ENCODE data around the gene JUN. TPM values are rescaled to one million over a fixed set of nuclear protein-coding genes. Genes with fewer than 3 reads are reported as not detected.

The JUN gene
- total and polyA plus RNA-seq, 2 donors from 2014 or later: 41.8 to 109 TPM

DNA sequence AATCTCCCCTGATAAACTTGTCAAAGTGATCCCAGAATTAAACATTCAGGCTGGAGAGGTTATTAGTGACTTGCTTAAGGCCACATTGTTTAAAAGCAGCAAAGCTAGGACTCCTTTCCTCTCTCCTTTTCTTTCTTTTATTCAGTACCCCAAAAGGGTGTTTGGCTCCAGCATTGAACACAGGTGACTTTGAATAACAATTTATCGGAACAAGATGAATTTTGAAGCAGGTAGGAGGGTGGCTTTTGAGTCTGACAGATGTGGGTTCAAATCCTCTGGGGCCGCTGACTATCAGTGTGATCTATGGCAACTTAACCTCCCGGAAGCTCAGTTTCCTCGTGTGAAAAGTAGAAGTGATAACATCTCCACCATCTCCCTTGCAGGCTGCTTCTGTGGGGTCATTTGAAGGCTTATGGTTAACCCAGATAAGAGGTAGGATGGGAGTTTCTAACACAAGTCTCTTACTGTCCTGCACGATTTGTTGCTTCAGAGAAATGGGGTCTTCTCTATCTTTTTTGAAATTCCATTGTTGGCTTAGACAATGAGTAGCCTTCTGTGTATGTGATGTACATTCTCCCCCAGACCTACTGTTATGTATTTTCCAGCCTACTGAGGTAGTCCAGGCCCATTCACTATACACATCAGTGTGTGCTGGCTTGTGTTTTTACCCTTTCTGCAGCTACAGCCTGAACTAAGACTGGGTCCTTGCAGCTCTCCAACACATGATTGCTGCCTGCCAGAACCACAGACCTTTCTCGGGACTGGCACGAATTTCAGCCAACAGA, 29.0 kb downstream of the JUN start:
- TF ChIP-seq, protein P1, sequence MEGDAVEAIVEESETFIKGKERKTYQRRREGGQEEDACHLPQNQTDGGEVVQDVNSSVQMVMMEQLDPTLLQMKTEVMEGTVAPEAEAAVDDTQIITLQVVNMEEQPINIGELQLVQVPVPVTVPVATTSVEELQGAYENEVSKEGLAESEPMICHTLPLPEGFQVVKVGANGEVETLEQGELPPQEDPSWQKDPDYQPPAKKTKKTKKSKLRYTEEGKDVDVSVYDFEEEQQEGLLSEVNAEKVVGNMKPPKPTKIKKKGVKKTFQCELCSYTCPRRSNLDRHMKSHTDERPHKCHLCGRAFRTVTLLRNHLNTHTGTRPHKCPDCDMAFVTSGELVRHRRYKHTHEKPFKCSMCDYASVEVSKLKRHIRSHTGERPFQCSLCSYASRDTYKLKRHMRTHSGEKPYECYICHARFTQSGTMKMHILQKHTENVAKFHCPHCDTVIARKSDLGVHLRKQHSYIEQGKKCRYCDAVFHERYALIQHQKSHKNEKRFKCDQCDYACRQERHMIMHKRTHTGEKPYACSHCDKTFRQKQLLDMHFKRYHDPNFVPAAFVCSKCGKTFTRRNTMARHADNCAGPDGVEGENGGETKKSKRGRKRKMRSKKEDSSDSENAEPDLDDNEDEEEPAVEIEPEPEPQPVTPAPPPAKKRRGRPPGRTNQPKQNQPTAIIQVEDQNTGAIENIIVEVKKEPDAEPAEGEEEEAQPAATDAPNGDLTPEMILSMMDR (IDR thresholded peaks at IDR 0.05; ENCODE audit: borderline replicate concordance, extremely low read depth, insufficient read depth): no peak
- H3K36me3 ChIP-seq (ENCODE audit: control insufficient read depth in 2 of 3, insufficient read depth in 3 of 3, low read length in 3 of 3): no peaks in the 10 kb centered on the region
- FAIRE-seq (no peak), DNase-seq (no peak)
- intact Hi-C loops (cut with DNase I): no loop called here
- no peaks in the 10 kb centered on the region for H3K27me3 ChIP-seq (ENCODE audit: control insufficient read depth, insufficient read depth, low read length)
- H3K27ac ChIP-seq (ENCODE audit: low read depth in 2 of 2, low read length in 2 of 2): peak overlapping the region in 1 of 2 donors; percentile 7
- H3K9me3 ChIP-seq (ENCODE audit: control insufficient read depth in 2 of 3, insufficient read depth in 1 of 3, low read length in 3 of 3): no peaks in the 10 kb centered on the region
- H3K4me1 ChIP-seq (ENCODE audit: control insufficient read depth in 2 of 3, insufficient read depth in 2 of 3, low read depth in 1 of 3, low read length in 3 of 3): peaks cover 0 to 2% (median 0%) of the 10 kb centered on the region in 3 donors
- H3K4me3 ChIP-seq (ENCODE audit: low read length in 3 of 3): no peak overlapping the region
- H3K9ac ChIP-seq (ENCODE audit: low read length in 3 of 3): no peak overlapping the region

DNA sequence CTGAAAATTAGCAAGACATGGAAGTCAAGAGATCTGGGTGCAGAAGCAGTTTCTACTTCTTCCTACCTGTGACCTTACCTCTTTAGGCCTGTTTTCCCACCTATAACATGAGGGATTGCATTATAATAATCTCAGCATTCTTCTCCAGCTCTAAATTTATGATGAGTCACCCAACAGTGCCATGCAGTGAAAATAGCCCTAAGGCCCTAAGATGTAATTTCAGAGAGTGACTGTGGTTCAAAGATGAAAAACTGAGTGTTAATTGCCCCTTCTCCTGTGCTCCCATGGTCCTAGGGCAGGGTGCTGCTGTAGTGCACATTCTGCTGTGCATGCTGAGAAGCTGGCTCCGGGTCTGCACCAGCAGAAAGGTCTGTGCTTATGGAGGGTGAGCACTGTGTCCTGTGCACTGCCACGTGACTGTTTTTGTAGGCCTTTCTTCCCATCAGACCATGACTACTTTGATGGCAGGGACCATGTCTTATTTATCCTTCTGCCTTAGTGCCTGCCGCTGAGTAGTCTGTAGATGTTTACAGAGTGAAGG, 29.7 kb downstream of the JUN start:
- no peak overlapping the region for H3K9ac ChIP-seq (ENCODE audit: low read length in 3 of 3)
- H3K27me3 ChIP-seq (ENCODE audit: control insufficient read depth, insufficient read depth, low read length): no peaks in the 10 kb centered on the region
- TF ChIP-seq, protein P1 (IDR thresholded peaks at IDR 0.05; ENCODE audit: borderline replicate concordance, extremely low read depth, insufficient read depth): no peak
- no peak overlapping the region for H3K27ac ChIP-seq (ENCODE audit: low read depth in 2 of 2, low read length in 2 of 2)
- intact Hi-C loops (cut with DNase I): no loop called here
- no peak for FAIRE-seq
- peaks cover 0 to 2% (median 0%) of the 10 kb centered on the region in 3 donors for H3K4me1 ChIP-seq (ENCODE audit: control insufficient read depth in 2 of 3, insufficient read depth in 2 of 3, low read depth in 1 of 3, low read length in 3 of 3)
- no peaks in the 10 kb centered on the region for H3K9me3 ChIP-seq (ENCODE audit: control insufficient read depth in 2 of 3, insufficient read depth in 1 of 3, low read length in 3 of 3)
- no peak for DNase-seq
- no peaks in the 10 kb centered on the region for H3K36me3 ChIP-seq (ENCODE audit: control insufficient read depth in 2 of 3, insufficient read depth in 3 of 3, low read length in 3 of 3)
- no peak overlapping the region for H3K4me3 ChIP-seq (ENCODE audit: low read length in 3 of 3)

DNA sequence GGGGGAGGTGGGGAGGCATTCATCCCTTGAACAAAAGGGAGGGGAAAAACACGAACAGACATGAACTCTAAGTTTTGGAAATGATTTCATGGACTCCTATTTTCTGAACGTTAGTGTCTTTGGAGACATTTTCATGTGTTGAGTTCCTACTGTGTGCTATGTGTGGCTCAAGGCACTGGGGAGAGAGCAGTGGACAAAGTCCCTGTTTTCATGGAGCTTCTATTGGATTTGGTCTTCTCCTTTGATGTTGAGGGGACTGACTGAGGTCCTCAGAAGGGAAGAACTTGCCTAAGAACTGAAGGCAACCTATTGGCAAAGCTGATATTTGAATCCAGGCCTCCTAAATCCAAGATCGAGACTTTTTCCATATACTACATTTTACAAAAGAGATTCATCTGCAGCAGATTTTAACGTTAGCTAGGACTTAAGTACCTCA, 30.4 kb downstream of the JUN start:
- TF ChIP-seq, protein P1 (IDR thresholded peaks at IDR 0.05; ENCODE audit: borderline replicate concordance, extremely low read depth, insufficient read depth): no peak
- Histone ChIP-seq H3K36me3 (ENCODE audit: control insufficient read depth in 2 of 3, insufficient read depth in 3 of 3, low read length in 3 of 3) (no peaks in the 10 kb centered on the region), H3K27ac (ENCODE audit: low read depth in 2 of 2, low read length in 2 of 2) (no peak overlapping the region), H3K4me3 (ENCODE audit: low read length in 3 of 3) (no peak overlapping the region), H3K27me3 (ENCODE audit: control insufficient read depth, insufficient read depth, low read length) (no peaks in the 10 kb centered on the region), H3K4me1 (ENCODE audit: control insufficient read depth in 2 of 3, insufficient read depth in 2 of 3, low read depth in 1 of 3, low read length in 3 of 3) (peaks cover 0 to 2% (median 0%) of the 10 kb centered on the region in 3 donors), H3K9me3 (ENCODE audit: control insufficient read depth in 2 of 3, insufficient read depth in 1 of 3, low read length in 3 of 3) (no peaks in the 10 kb centered on the region), H3K9ac (ENCODE audit: low read length in 3 of 3) (no peak overlapping the region)
- DNase-seq (no peak), FAIRE-seq (no peak)
- intact Hi-C loops (cut with DNase I): no loop called here

All from kidney (tissue), 14 donors.